ENCODE measurements around the gene SLC38A3. TPM values are rescaled to one million over a fixed set of nuclear protein-coding genes. Genes with fewer than 3 reads are reported as not detected.
A peak's percentile ranks its signal among the peaks of the same experiment; 100 is the strongest.

SLC38A3 gene
- total RNA-seq, 4 donors from 2014 or later = not detected

- Histone ChIP-seq H3K4me3 (no peak overlapping the region), H3K27me3 (no peaks in the 10 kb centered on the region), H3K27ac (no peak overlapping the region), H3K9me3 (no peaks in the 10 kb centered on the region), H3K4me1 (peaks cover 23 to 59% (median 24%) of the 10 kb centered on the region in 3 donors), H3K36me3 (no peaks in the 10 kb centered on the region)
- 71 to 100% methylated on average over 1 to 2 of the region's 4 CpGs for WGBS, 2 donors
- TF ChIP-seq POLR2A (IDR thresholded peaks at IDR 0.05) = no peak
- TF ChIP-seq, protein P1, sequence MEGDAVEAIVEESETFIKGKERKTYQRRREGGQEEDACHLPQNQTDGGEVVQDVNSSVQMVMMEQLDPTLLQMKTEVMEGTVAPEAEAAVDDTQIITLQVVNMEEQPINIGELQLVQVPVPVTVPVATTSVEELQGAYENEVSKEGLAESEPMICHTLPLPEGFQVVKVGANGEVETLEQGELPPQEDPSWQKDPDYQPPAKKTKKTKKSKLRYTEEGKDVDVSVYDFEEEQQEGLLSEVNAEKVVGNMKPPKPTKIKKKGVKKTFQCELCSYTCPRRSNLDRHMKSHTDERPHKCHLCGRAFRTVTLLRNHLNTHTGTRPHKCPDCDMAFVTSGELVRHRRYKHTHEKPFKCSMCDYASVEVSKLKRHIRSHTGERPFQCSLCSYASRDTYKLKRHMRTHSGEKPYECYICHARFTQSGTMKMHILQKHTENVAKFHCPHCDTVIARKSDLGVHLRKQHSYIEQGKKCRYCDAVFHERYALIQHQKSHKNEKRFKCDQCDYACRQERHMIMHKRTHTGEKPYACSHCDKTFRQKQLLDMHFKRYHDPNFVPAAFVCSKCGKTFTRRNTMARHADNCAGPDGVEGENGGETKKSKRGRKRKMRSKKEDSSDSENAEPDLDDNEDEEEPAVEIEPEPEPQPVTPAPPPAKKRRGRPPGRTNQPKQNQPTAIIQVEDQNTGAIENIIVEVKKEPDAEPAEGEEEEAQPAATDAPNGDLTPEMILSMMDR (IDR thresholded peaks at IDR 0.05) = no peak
- no peak for DNase-seq
- intact Hi-C loops (cut with DNase I) = no loop called here
Observed at GRCh38 chr3:50233176-50233575, 28.1 kb downstream of the SLC38A3 start.

- Histone ChIP-seq H3K27me3 (no peaks in the 10 kb centered on the region), H3K4me3 (peak within 1 kb of the TSS; percentile 74 to 96 (median 88)), H3K36me3 (no peaks in the 10 kb centered on the region), H3K4me1 (peaks cover 34 to 61% (median 36%) of the 10 kb centered on the region in 3 donors), H3K9me3 (no peaks in the 10 kb centered on the region), H3K27ac (peak within 1 kb of the TSS; percentile 94 to 98 (median 96))
- intact Hi-C loops (cut with DNase I) = no loop called here
- 0 to 2% methylated on average over 13 to 24 of the region's 75 CpGs for WGBS, 2 donors
- TF ChIP-seq, protein P1 (IDR thresholded peaks at IDR 0.05) = peak in 3 of 6 experiments; percentile 13 to 29 (median 26)
- peak in 3 of 4 donors; percentile 89 to 97 (median 96) for TF ChIP-seq POLR2A (IDR thresholded peaks at IDR 0.05)
- peak; percentile 100 for DNase-seq
Observed at GRCh38 chr3:50235716-50236483, 30.8 kb downstream of the SLC38A3 start, which contains the start of gene GNAI2. Gene GNAI2 (plus strand): TSS chr3:50236204. CDS start chr3:50236336, 132 bp downstream.

DNA sequence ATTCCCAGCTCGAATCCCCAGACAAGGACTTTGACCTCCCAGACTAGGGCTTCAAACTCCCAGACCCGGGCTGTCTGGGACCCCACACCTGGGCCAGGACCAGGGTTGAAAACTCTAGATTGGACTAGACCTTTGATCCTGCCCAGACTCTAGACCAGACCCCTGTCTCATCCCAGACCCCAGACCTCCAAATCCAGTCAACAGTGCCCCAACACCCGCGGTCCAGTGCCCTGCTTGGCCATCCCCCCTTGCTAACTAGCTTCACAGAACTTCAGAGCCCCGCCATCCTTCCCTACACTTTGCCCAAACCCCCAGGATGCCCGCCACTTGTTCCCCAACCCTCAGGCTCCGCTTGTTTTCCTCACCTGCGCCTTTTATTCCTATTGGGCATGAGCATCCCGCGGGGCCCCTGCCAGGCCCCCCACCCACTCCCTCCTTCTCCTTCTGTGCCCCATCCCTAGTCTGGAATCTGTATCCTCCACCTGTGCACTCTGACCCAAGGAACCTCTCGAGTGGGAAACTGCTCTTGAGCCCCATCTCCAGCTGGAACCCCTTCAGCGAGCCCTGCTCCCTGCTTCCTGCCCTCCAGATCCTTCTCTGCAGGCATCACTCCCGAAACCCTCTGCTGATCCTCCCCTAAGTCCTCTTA lies 31.5 kb downstream of the SLC38A3 start:
- TF ChIP-seq, protein P1 (IDR thresholded peaks at IDR 0.05) = no peak
- no peak for TF ChIP-seq POLR2A (IDR thresholded peaks at IDR 0.05)
- no peak for DNase-seq
- Histone ChIP-seq H3K36me3 (no peaks in the 10 kb centered on the region), H3K27me3 (no peaks in the 10 kb centered on the region), H3K9me3 (no peaks in the 10 kb centered on the region), H3K4me1 (peaks cover 41 to 68% (median 43%) of the 10 kb centered on the region in 3 donors), H3K27ac (peak overlapping the region; percentile 90 to 98 (median 96)), H3K4me3 (peak overlapping the region; percentile 74 to 96 (median 88))
- intact Hi-C loops (cut with DNase I) = no loop called here
- 0% methylated on average over 11 to 13 of the region's 13 CpGs for WGBS, 2 donors

DNA sequence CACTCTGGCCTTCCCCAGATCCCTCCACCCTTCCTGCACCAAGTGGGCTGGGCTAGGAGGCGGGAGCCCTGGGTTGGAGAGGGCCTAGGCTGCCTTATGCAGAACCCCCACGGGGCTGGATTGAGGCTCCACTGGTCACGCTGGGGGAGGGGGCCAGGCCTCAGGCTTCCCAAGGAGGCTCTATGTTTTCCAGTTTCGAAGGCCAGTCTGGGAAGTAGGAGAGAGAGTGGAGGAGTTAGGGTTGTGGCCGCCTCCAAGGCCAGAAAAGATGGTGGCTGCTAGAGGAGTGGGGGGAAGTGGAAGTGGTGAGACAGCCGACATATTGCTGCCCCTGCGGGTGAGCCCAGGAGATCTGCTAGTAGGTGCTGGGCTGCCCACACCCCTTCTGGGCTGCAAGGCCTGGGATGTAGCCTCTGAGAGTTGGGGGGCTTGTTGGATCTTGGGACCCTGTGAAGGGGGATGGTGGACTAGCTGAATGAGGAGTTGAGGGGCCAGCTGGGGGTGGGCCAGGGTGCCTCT lies 32.1 kb downstream of the SLC38A3 start:
- no peak for TF ChIP-seq POLR2A (IDR thresholded peaks at IDR 0.05)
- TF ChIP-seq, protein P1 (IDR thresholded peaks at IDR 0.05) = no peak
- no peaks in the 10 kb centered on the region for H3K36me3 ChIP-seq
- peak overlapping the region; percentile 90 to 98 (median 96) for H3K27ac ChIP-seq
- peaks cover 47 to 74% (median 49%) of the 10 kb centered on the region in 3 donors for H3K4me1 ChIP-seq
- intact Hi-C loops (cut with DNase I) = no loop called here
- no peaks in the 10 kb centered on the region for H3K9me3 ChIP-seq
- DNase-seq = no peak
- peak overlapping the region; percentile 74 to 96 (median 88) for H3K4me3 ChIP-seq
- no peaks in the 10 kb centered on the region for H3K27me3 ChIP-seq
- WGBS, 2 donors = 0% methylated on average over 3 to 4 of the region's 7 CpGs

Data from esophagus squamous epithelium (tissue), 5 donors.